Spleen (tissue), 7 donors: ENCODE data around the gene MCL1.
A peak's percentile ranks its signal among the peaks of the same experiment; 100 is the strongest.

Experiments used
- POLR2A ChIP-seq, 3 donors: fragments of 450-650 bp; IDR thresholded peaks; one replicate each; pipeline ENCODE4 v1.5.1; 2017; ENCODE audit warnings: antibody characterized with exemption in 3 of 3, mild to moderate bottlenecking in 1 of 3
- POLR2AphosphoS5 ChIP-seq, 3 donors: sonication (generic); formaldehyde crosslinking; IDR thresholded peaks; one replicate each; pipeline ENCODE4 v1.5.1; 2017; ENCODE audit warnings: antibody characterized with exemption in 3 of 3
- TF ChIP-seq, protein P1 (sequence below), 11 experiments: fragments of 200-600 bp in 7 of 11; fragments of 450-650 bp in 4 of 11; sonication (generic) in 4 of 11; IDR thresholded peaks in 8 of 11; conservative IDR thresholded peaks in 3 of 11; 1 replicate in 7 of 11; 2 replicates in 4 of 11; pipeline versions ENCODE4 v1.4.0 to v1.8.0; 2016 to 2021; ENCODE audit warnings: antibody characterized with exemption in 11 of 11, inconsistent platforms in 4 of 11, mild to moderate bottlenecking in 1 of 11
- donor health status: DM: no; HTN: no; CAD: no; lungs with moderate emphysema.
- donor health status: DM: no; HTN: no; CAD: no.
- donor health status: DM: no; HTN: no; CAD: no.

DNA sequence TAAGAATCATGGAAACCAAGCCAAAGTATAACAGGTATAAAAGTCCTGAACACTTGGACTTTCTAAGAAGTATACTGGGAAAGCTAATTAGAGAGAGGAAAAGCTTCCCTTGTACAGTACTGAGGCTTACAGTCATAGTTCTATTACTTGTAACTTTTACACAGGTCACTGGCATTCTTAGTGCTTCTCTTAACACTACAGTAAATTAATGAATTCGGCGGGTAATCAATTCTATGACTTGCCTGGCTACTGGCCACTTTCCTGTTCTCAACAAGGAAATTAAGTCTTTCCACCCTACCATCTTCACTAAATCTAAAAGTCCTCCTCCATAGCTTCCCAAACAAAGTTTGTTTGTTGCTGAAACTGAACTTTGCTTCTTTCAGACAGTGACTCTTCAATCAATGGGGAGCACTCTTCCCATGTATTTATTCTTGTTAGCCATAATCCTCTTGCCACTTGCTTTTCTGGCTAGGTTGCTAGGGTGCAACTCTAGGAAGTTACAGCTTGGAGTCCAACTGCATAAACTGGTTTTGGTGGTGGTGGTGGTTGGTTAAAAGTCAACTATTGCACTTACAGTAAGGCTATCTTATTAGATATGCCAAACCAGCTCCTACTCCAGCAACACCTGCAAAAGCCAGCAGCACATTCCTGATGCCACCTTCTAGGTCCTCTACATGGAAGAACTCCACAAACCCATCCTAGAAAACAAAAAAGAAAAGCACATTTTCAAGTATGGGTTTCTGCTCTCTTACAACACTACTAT, 2.4 kb downstream of the MCL1 start:
- TF ChIP-seq POLR2AphosphoS5 (IDR thresholded peaks at IDR 0.05) (peak in 1 of 3 donors; percentile 76), POLR2A (IDR thresholded peaks at IDR 0.05) (peak in 1 of 3 donors; percentile 18)
- TF ChIP-seq, protein P1, sequence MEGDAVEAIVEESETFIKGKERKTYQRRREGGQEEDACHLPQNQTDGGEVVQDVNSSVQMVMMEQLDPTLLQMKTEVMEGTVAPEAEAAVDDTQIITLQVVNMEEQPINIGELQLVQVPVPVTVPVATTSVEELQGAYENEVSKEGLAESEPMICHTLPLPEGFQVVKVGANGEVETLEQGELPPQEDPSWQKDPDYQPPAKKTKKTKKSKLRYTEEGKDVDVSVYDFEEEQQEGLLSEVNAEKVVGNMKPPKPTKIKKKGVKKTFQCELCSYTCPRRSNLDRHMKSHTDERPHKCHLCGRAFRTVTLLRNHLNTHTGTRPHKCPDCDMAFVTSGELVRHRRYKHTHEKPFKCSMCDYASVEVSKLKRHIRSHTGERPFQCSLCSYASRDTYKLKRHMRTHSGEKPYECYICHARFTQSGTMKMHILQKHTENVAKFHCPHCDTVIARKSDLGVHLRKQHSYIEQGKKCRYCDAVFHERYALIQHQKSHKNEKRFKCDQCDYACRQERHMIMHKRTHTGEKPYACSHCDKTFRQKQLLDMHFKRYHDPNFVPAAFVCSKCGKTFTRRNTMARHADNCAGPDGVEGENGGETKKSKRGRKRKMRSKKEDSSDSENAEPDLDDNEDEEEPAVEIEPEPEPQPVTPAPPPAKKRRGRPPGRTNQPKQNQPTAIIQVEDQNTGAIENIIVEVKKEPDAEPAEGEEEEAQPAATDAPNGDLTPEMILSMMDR (IDR thresholded peaks at IDR 0.05 in 8 of 11, conservative IDR thresholded peaks at IDR 0.05 in 3 of 11), result no peak
